Spleen (tissue), 11 donors: ENCODE measurements around the gene APBB2. TPM values are rescaled to one million over a fixed set of nuclear protein-coding genes. Genes with fewer than 3 reads are reported as not detected.

Experiments
- DNase-seq: peaks from one replicate; pipeline ENCODE4 v3.0.0-alpha.2; 2020
- H3K27ac ChIP-seq, 8 donors: fragments of 200-600 bp; sonication (generic) in 7 of 8; 1 replicate in 4 of 8; 2 replicates in 4 of 8; pipeline versions ENCODE4 v1.5.0 to v1.8.0; 2016 to 2021; ENCODE audit warnings: inconsistent platforms in 4 of 8, mild to moderate bottlenecking in 4 of 8, moderate library complexity in 1 of 8
- H3K27me3 ChIP-seq, 7 donors: fragments of 200-600 bp; sonication (generic) in 6 of 7; replicated peaks in 1 of 7; 1 replicate in 4 of 7; 2 replicates in 3 of 7; pipeline versions ENCODE4 v1.5.0 to v1.8.0; 2016 to 2021; ENCODE audit warnings: inconsistent platforms in 3 of 7, mild to moderate bottlenecking in 1 of 7
- H3K36me3 ChIP-seq, 6 donors: fragments of 200-600 bp; sonication (generic) in 5 of 6; 1 replicate in 4 of 6; 2 replicates in 2 of 6; pipeline versions ENCODE4 v1.5.0 to v1.8.0; 2016 to 2021; ENCODE audit warnings: inconsistent platforms in 2 of 6
- H3K4me1 ChIP-seq, 6 donors: fragments of 200-600 bp; sonication (generic) in 5 of 6; 1 replicate in 3 of 6; 2 replicates in 3 of 6; pipeline versions ENCODE4 v1.5.0 to v1.8.0; 2016 to 2021; ENCODE audit warnings: inconsistent platforms in 3 of 6
- H3K4me3 ChIP-seq, 8 donors: fragments of 200-600 bp; sonication (generic) in 7 of 8; 1 replicate in 4 of 8; 2 replicates in 4 of 8; pipeline versions ENCODE4 v1.5.0 to v1.8.0; 2016 to 2021; ENCODE audit warnings: inconsistent platforms in 4 of 8, mild to moderate bottlenecking in 4 of 8, moderate library complexity in 2 of 8
- H3K9me3 ChIP-seq, 8 donors: fragments of 200-600 bp; sonication (generic) in 7 of 8; 1 replicate in 4 of 8; 2 replicates in 4 of 8; pipeline versions ENCODE4 v1.5.0 to v1.8.0; 2016 to 2021; ENCODE audit warnings: inconsistent platforms in 4 of 8
- POLR2A ChIP-seq, 3 donors: fragments of 450-650 bp; IDR thresholded peaks; one replicate each; pipeline ENCODE4 v1.5.1; 2017; ENCODE audit warnings: antibody characterized with exemption in 3 of 3, mild to moderate bottlenecking in 1 of 3
- POLR2AphosphoS5 ChIP-seq, 3 donors: sonication (generic); formaldehyde crosslinking; IDR thresholded peaks; one replicate each; pipeline ENCODE4 v1.5.1; 2017; ENCODE audit warnings: antibody characterized with exemption in 3 of 3
- WGBS, 5 donors: extraction: QIAGEN DNeasy Blood & Tissue Kit in 3 of 5; methylation state at CpG; one replicate each; pipeline versions ENCODE4 v1.1.5 to v1.1.7; 2013 to 2018; 5-methylcytosine and 5-hydroxymethylcytosine counted together
- intact Hi-C: fragments of 100-400 bp; cut with DNase I; formaldehyde crosslinking; loops from one replicate; pipeline ENCODE4 v1.15.0; 2023; ENCODE audit warnings: low total_unique reads
- polyA plus RNA-seq, 3 donors: library from polyadenylated mRNA; stranded (reverse); fragments of 200-250 nt; gene quantifications; one replicate each; pipeline ENCODE4 v1.2.1, GENCODE V29; 2013
- total RNA-seq, 7 donors: library from RNA; depleted of rRNA in 3 of 7; stranded (reverse); fragments of >200 nt in 3 of 7; fragmentation: NEBNext Ultra II Directional in 4 of 7; extraction: Animal tissue kit (Norgen Biotek cat#: 25700) in 4 of 7; gene quantifications; one replicate each; pipeline versions ENCODE4 v1.1.0 to v1.2.1, GENCODE V29; 2016 to 2021
- TF ChIP-seq, protein P1 (sequence below), 11 experiments: fragments of 200-600 bp in 7 of 11; fragments of 450-650 bp in 4 of 11; sonication (generic) in 4 of 11; IDR thresholded peaks in 8 of 11; conservative IDR thresholded peaks in 3 of 11; 1 replicate in 7 of 11; 2 replicates in 4 of 11; pipeline versions ENCODE4 v1.4.0 to v1.8.0; 2016 to 2021; ENCODE audit warnings: antibody characterized with exemption in 11 of 11, inconsistent platforms in 4 of 11, mild to moderate bottlenecking in 1 of 11
- donor health status: healthy with polysubstance abuse.
- donor health status: DM: no; HTN: no; CAD: no; lungs with moderate emphysema.
- donor health status: DM: no; HTN: no; CAD: no.
- donor health status: Bipolar disorder and iron deficiency.
- donor health status: healthy.
- donor health status: DM: no; HTN: no; CAD: no.
- donor health status: DM: yes; HTN: yes; CAD: no.

APBB2 gene
- total and polyA plus RNA-seq, 10 donors = 4.0 to 115 (median 76.7) TPM

DNA sequence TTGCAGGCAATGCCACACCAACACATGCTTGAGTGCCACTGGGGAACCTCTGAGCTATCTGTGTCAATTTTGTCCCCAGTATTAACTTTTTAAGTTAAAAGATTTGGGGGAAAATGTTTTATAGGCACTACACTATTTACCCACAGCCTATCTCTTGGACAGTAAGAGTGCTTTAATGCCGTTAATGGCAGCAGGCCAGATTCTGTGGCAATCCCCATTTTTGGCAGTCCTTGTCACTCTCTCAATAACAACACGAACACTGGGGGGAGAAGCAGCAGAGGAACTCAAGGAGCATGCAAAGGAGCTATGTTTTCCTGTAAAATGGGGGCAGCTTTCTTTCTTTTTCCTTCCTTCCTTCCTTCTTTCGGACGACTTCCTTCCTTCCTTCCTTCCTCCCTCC lies 296.0 kb downstream of the APBB2 start:
- peaks cover 0 to 15% (median 9%) of the 10 kb centered on the region in 6 donors for H3K4me1 ChIP-seq
- TF ChIP-seq POLR2AphosphoS5 (IDR thresholded peaks at IDR 0.05) (peak in 1 of 3 donors; percentile 55), POLR2A (IDR thresholded peaks at IDR 0.05) (no peak)
- no peaks in the 10 kb centered on the region for H3K9me3 ChIP-seq
- H3K4me3 ChIP-seq = no peak overlapping the region
- intact Hi-C loops = no loop called here
- no peak overlapping the region for H3K27ac ChIP-seq
- no peak for DNase-seq
- no peaks in the 10 kb centered on the region for H3K27me3 ChIP-seq
- no peaks in the 10 kb centered on the region for H3K36me3 ChIP-seq
- WGBS, 5 donors = 23 to 49% (median 27%) methylated on average over 4 of the region's 4 CpGs

DNA sequence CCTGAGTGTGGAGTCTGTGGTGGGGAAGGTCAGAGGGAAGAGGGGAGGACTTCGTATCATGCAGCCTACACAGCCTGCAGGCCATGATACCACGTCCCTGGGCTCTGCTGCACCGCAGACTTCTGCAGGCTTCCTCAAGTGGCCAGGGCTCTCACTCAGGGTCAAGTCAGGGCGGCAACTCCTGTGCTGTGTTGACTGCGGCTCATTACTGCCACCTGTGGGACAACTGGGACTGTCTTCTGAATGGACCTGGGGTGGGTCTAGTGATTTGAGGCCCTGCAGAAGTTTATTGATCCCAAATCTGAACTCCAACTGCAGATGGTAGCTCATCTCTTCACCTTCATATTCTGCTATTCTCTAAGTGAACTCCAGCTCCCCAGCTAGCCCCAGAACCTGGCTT lies 297.5 kb downstream of the APBB2 start:
- 40 to 68% (median 55%) methylated on average over 3 to 5 of the region's 5 CpGs for WGBS, 5 donors
- Histone ChIP-seq H3K9me3 (no peaks in the 10 kb centered on the region), H3K27me3 (no peaks in the 10 kb centered on the region), H3K36me3 (no peaks in the 10 kb centered on the region), H3K27ac (no peak overlapping the region), H3K4me3 (no peak overlapping the region), H3K4me1 (peaks cover 0 to 13% (median 7%) of the 10 kb centered on the region in 6 donors)
- TF ChIP-seq POLR2A (IDR thresholded peaks at IDR 0.05) = no peak
- TF ChIP-seq, protein P1, sequence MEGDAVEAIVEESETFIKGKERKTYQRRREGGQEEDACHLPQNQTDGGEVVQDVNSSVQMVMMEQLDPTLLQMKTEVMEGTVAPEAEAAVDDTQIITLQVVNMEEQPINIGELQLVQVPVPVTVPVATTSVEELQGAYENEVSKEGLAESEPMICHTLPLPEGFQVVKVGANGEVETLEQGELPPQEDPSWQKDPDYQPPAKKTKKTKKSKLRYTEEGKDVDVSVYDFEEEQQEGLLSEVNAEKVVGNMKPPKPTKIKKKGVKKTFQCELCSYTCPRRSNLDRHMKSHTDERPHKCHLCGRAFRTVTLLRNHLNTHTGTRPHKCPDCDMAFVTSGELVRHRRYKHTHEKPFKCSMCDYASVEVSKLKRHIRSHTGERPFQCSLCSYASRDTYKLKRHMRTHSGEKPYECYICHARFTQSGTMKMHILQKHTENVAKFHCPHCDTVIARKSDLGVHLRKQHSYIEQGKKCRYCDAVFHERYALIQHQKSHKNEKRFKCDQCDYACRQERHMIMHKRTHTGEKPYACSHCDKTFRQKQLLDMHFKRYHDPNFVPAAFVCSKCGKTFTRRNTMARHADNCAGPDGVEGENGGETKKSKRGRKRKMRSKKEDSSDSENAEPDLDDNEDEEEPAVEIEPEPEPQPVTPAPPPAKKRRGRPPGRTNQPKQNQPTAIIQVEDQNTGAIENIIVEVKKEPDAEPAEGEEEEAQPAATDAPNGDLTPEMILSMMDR (IDR thresholded peaks at IDR 0.05 in 8 of 11, conservative IDR thresholded peaks at IDR 0.05 in 3 of 11) = peak in 4 of 11 experiments; percentile 11 to 45 (median 34)
- TF ChIP-seq POLR2AphosphoS5 (IDR thresholded peaks at IDR 0.05) = peak in 1 of 3 donors; percentile 19
- no peak for DNase-seq
- intact Hi-C loops = no loop called here

DNA sequence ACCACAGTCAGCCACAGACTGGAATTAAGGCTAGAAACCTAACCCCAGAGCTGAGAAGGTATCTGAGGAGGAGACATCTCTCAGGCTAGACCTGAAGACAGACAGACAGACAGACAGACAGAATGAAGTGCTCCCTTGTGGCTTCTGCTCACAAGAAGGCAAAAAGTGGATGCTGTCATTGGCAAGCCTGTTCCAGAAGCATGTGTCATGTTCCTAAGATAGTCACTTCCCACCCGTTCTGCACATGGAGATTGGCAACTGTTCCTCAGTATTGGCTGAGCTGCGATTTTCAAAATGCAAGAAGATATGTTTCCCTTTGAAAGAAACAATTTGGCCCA lies 298.2 kb downstream of the APBB2 start:
- DNase-seq = no peak
- intact Hi-C loops = no loop called here
- no peaks in the 10 kb centered on the region for H3K27me3 ChIP-seq
- peaks cover 0 to 13% (median 7%) of the 10 kb centered on the region in 6 donors for H3K4me1 ChIP-seq
- no peak overlapping the region for H3K4me3 ChIP-seq
- TF ChIP-seq POLR2A (IDR thresholded peaks at IDR 0.05) (no peak), POLR2AphosphoS5 (IDR thresholded peaks at IDR 0.05) (no peak)
- TF ChIP-seq, protein P1 (IDR thresholded peaks at IDR 0.05 in 8 of 11, conservative IDR thresholded peaks at IDR 0.05 in 3 of 11) = no peak
- no peaks in the 10 kb centered on the region for H3K36me3 ChIP-seq
- WGBS, 5 donors = 69 to 93% (median 83%) methylated on average over 2 of the region's 2 CpGs
- H3K9me3 ChIP-seq = no peaks in the 10 kb centered on the region
- no peak overlapping the region for H3K27ac ChIP-seq

DNA sequence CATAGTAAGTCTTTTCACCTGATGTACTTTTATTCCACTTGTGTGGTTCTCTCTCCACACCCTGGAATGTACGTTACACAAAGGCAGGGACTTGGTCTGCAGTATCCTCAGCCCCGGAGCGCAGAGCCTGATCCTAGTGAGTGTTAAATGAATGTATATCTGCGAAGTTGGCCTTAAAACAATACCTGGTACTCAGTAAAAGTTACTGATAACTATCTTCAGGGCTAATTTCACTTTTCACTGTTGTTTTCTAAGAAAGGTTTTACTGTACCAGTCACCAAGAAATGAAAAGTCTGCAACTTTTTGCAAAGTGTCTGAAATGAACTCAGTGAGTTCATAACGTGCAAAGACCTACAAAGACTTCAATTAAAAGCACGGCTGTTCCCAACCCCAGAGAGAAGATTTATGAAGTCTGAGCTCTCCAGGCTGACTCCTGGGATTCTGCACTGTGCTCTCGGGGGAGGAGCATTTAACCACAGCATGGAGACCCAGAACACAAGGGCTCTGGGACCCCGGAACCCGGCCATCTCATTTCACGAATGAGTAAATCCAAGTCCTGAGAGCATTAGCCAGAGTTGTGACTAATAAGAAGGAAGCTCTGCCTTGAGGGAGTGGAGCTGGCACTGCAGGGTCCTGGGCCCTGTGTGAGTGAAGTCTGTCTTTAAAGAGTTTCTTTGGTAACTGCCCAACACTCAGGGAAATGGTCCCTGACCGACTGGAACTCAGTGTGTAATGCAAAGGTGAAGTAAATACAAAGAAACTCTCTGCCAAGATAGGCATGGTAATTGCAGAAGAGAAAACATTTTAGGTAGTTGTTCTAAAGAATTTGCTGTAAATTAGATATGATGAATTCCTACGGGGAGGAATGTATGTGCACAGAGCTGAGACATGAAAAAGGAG lies 298.8 kb downstream of the APBB2 start:
- H3K9me3 ChIP-seq = no peaks in the 10 kb centered on the region
- H3K36me3 ChIP-seq = no peaks in the 10 kb centered on the region
- H3K4me3 ChIP-seq = no peak overlapping the region
- no peak overlapping the region for H3K27ac ChIP-seq
- no peak for DNase-seq
- intact Hi-C loops = no loop called here
- H3K27me3 ChIP-seq = no peaks in the 10 kb centered on the region
- H3K4me1 ChIP-seq = peaks cover 0 to 13% (median 7%) of the 10 kb centered on the region in 6 donors
- TF ChIP-seq, protein P1 (IDR thresholded peaks at IDR 0.05 in 8 of 11, conservative IDR thresholded peaks at IDR 0.05 in 3 of 11) = no peak
- TF ChIP-seq POLR2AphosphoS5 (IDR thresholded peaks at IDR 0.05) = no peak
- TF ChIP-seq POLR2A (IDR thresholded peaks at IDR 0.05) = no peak
- 86 to 90% (median 87%) methylated on average over 12 of the region's 12 CpGs for WGBS, 5 donors
